ENCODE results near the gene LMTK3. TPM values are rescaled to one million over a fixed set of nuclear protein-coding genes. Genes with fewer than 3 reads are reported as not detected.

The LMTK3 gene
- total and polyA plus RNA-seq, 12 donors = 0.06 to 15.1 (median 2.2) TPM

GRCh38 chr19:48480558-48481500 is 30.8 kb downstream of the LMTK3 start:
- no peaks in the 10 kb centered on the region for H3K9me3 ChIP-seq (replicated peaks in 1 of 3)
- H3K27me3 ChIP-seq = no peaks in the 10 kb centered on the region
- 36 to 56% (median 47%) methylated on average over 49 to 52 of the region's 52 CpGs for WGBS, 4 donors
- peak overlapping the region in 4 of 5 donors; percentile 38 to 71 (median 58) for H3K27ac ChIP-seq
- TF ChIP-seq POLR2A (IDR thresholded peaks at IDR 0.05) = no peak
- TF ChIP-seq, protein P1, sequence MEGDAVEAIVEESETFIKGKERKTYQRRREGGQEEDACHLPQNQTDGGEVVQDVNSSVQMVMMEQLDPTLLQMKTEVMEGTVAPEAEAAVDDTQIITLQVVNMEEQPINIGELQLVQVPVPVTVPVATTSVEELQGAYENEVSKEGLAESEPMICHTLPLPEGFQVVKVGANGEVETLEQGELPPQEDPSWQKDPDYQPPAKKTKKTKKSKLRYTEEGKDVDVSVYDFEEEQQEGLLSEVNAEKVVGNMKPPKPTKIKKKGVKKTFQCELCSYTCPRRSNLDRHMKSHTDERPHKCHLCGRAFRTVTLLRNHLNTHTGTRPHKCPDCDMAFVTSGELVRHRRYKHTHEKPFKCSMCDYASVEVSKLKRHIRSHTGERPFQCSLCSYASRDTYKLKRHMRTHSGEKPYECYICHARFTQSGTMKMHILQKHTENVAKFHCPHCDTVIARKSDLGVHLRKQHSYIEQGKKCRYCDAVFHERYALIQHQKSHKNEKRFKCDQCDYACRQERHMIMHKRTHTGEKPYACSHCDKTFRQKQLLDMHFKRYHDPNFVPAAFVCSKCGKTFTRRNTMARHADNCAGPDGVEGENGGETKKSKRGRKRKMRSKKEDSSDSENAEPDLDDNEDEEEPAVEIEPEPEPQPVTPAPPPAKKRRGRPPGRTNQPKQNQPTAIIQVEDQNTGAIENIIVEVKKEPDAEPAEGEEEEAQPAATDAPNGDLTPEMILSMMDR (IDR thresholded peaks at IDR 0.05) = no peak
- H3K36me3 ChIP-seq (replicated peaks in 1 of 2) = peaks cover 0 to 24% of the 10 kb centered on the region in 2 donors
- peaks cover 7 to 18% of the 10 kb centered on the region in 2 donors for H3K4me1 ChIP-seq (replicated peaks in 1 of 2)
- no peak for DNase-seq
- H3K4me3 ChIP-seq = peak overlapping the region in 2 of 4 donors; percentile 1 to 48
- intact Hi-C loops (cut with DNase I) = no loop called here

- H3K27me3 ChIP-seq = no peaks in the 10 kb centered on the region
- DNase-seq = peak in 3 of 7 donors; percentile 32 to 76 (median 68)
- peaks cover 14 to 24% of the 10 kb centered on the region in 2 donors for H3K4me1 ChIP-seq (replicated peaks in 1 of 2)
- 27 to 47% (median 44%) methylated on average over 5 to 32 of the region's 32 CpGs for WGBS, 4 donors
- H3K4me3 ChIP-seq = peak overlapping the region in 2 of 4 donors; percentile 1 to 48
- H3K9me3 ChIP-seq (replicated peaks in 1 of 3) = no peaks in the 10 kb centered on the region
- TF ChIP-seq, protein P1 (IDR thresholded peaks at IDR 0.05) = no peak
- no peak for TF ChIP-seq POLR2A (IDR thresholded peaks at IDR 0.05)
- intact Hi-C loops (cut with DNase I) = no loop called here
- peaks cover 0 to 30% of the 10 kb centered on the region in 2 donors for H3K36me3 ChIP-seq (replicated peaks in 1 of 2)
- peak overlapping the region in 4 of 5 donors; percentile 38 to 71 (median 58) for H3K27ac ChIP-seq
Measured at GRCh38 chr19:48480183-48480557, 31.5 kb downstream of the LMTK3 start.

DNA sequence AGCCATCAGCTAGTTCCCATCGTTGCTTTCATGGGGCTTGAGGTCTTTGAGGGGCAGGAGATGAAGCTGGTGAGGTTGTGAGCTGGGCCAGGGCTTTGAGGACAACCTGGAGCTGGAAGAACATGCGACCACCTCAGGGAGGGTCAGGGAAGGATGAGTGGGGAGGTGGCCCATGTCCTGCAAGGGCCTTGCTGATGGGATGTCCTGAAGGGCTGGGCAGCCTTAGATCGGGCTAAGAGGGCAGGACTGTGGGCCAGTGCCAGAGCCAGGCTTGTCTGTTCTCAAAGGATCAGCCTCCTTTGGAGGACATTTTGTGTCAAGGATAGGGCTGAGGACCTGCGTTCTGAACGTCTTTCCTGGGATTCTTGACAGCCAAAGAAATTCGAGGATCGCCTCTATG is 31.9 kb downstream of the LMTK3 start:
- H3K27ac ChIP-seq = peak overlapping the region in 2 of 5 donors; percentile 65 to 71
- no peak for DNase-seq

More for the DNA sequence above, 31.9 kb downstream of the LMTK3 start:
- TF ChIP-seq, protein P1 (IDR thresholded peaks at IDR 0.05) = no peak
- no peak for TF ChIP-seq POLR2A (IDR thresholded peaks at IDR 0.05)
- Histone ChIP-seq H3K27me3 (no peaks in the 10 kb centered on the region), H3K36me3 (replicated peaks in 1 of 2) (peaks cover 0 to 35% of the 10 kb centered on the region in 2 donors), H3K9me3 (replicated peaks in 1 of 3) (no peaks in the 10 kb centered on the region), H3K4me3 (no peak overlapping the region), H3K4me1 (replicated peaks in 1 of 2) (peaks cover 16 to 29% of the 10 kb centered on the region in 2 donors)
- intact Hi-C loops (cut with DNase I) = no loop called here
- 73 to 83% (median 76%) methylated on average over 6 to 7 of the region's 7 CpGs for WGBS, 4 donors
